Measurements from ENCODE around the gene CYP4F2.
"Not testable (repeated sequence)": the region's sequence is repeated elsewhere in the genome, so short reads cannot be mapped to it uniquely, and the experiment has no call there.

Gene CYP4F2

DNA sequence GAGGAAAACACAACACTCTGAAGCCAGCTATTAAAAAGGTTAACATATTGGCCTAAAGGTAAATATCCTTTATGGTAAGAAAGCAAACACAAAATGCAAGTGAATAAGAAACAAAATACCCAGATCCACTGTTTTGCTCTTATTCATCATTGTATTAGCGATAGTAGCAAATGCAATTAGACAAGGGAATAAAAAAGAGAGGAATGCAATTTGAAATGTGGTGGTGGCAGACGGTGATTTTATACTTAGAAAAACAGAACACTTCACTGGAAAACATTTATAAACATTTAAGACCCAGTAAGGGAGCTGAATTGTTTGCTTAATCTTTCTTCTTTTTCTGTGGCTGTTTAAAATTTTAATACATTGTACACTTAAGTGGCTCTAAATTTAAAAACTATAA lies 17.2 kb upstream of the CYP4F2 start:
- TF ChIP-seq, protein P1, sequence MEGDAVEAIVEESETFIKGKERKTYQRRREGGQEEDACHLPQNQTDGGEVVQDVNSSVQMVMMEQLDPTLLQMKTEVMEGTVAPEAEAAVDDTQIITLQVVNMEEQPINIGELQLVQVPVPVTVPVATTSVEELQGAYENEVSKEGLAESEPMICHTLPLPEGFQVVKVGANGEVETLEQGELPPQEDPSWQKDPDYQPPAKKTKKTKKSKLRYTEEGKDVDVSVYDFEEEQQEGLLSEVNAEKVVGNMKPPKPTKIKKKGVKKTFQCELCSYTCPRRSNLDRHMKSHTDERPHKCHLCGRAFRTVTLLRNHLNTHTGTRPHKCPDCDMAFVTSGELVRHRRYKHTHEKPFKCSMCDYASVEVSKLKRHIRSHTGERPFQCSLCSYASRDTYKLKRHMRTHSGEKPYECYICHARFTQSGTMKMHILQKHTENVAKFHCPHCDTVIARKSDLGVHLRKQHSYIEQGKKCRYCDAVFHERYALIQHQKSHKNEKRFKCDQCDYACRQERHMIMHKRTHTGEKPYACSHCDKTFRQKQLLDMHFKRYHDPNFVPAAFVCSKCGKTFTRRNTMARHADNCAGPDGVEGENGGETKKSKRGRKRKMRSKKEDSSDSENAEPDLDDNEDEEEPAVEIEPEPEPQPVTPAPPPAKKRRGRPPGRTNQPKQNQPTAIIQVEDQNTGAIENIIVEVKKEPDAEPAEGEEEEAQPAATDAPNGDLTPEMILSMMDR (IDR thresholded peaks at IDR 0.05; ENCODE audit: low read depth, low read length), result no peak
- no peak overlapping the region for H3K4me3 ChIP-seq (ENCODE audit: low read depth, low read length)

DNA sequence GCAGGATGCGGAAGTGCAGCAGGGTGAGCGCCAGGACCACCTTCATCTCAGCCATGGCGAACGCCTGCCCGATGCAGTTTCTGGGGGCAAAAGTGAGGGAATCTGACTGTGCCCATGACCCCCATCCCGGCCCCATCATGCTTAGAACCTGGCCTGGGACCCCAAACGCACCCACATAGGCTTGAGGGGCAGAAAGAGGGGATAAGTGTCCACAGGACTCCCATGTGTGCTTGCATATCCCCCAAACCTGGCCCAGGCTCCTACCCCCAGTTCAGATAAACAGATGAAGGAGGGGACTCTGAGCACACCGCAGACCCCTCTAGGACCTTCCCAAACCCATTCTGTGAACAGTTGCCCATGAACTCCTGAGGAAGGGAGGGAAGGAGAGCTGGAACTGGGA lies 16.0 kb upstream of the CYP4F2 start:
- TF ChIP-seq, protein P1 (IDR thresholded peaks at IDR 0.05; ENCODE audit: low read depth, low read length), result no peak
- H3K4me3 ChIP-seq (ENCODE audit: low read depth, low read length), result no peak overlapping the region

DNA sequence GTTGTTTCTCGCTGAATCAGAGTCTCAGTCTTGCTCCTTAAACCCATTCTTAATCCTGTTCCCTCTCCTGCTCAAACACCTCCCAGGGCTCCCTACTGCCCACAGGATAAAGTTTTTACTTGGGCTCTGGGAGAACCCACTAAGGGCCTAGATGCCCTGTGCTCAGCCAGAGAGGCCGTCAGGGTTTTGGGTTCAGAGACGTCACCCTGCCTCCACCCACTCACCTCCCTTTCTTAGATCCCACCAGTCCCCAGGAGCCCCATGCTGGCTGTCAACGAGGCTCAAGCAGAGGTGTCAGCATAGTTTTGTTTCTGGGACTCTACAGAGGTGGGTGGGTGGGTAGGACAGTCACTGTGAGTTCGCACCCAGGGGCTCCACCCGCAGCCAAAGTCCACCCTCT lies 15.5 kb upstream of the CYP4F2 start:
- TF ChIP-seq, protein P1 (IDR thresholded peaks at IDR 0.05; ENCODE audit: low read depth, low read length), result no peak

DNA sequence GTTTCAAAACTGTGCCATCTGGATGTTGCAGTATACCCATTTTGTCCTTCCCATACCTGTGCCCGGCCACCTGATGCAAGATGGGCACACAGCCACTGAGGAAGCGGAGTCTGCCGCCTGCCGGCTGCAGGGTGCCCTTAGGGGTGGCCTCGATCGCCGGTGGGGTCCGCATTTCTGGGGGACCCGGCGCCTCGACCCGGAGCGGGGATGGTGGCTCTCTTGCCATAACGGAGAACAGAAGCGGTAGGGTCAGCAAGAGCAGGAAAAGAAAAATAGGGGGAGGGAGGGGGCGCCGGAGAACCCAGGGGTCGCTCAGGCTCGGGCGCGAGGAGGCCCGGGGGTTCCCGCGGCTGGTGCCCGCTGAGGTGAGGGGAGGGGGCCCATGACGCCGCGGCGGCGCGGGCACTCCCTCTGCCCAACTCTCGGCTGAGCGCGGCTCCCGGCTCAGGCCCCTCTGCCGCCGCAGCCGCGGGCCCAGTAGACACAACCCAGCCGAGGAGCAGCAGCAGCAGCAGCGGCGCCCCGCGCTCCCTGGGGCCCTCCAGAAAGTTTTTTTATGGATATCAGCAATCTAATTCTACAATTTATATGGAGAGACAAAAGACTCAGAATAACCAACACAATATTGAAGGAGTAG lies 13.8 kb upstream of the CYP4F2 start:
- H3K4me3 ChIP-seq (ENCODE audit: low read depth, low read length), result no peak overlapping the region
- TF ChIP-seq, protein P1 (IDR thresholded peaks at IDR 0.05; ENCODE audit: low read depth, low read length), result no peak

More for the DNA sequence above, 15.5 kb upstream of the CYP4F2 start:
- no peak overlapping the region for H3K4me3 ChIP-seq (ENCODE audit: low read depth, low read length)

DNA sequence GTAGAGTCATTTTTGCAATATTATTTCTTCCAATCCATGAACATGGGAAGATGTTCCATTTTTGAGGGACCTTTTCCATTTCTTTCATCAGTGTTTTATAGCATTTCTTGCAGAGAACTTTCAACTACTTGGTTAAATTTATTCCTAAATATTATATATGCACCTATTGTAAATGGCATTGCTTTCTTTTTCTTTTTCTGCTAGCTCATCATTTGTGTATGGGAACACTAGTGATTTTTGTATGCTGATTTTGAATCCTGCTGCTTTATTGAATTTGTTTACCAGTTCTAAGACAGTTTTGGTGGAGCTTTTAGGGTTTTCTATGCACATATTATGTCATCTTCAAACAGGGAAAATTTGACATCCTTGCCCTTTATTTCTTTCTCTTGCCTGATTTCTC lies 7.2 kb upstream of the CYP4F2 start:
- H3K4me3 ChIP-seq (ENCODE audit: low read depth, low read length), result no peak overlapping the region
- TF ChIP-seq, protein P1 (IDR thresholded peaks at IDR 0.05; ENCODE audit: low read depth, low read length), result no peak

DNA sequence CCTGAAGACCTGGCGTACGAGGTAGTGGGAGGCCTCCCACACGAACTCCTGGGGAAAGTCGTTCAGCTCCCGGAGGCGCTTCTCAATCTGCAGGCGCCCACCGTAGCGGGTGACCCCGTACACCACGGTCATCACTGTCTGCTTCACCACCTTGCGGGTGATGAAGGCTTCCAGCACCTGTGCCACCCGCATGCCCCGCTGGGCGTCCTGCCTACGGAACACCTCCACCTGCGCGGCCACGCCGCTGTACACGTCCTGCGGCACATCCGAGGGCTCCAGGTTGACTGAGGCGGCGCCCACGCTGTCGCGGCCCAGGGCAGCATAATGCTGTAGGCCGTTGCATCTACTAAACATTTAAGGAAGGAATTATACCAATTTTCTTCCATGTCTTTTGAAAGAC lies 5.0 kb upstream of the CYP4F2 start:
- H3K4me3 ChIP-seq (ENCODE audit: low read depth, low read length), result not testable (repeated sequence)

DNA sequence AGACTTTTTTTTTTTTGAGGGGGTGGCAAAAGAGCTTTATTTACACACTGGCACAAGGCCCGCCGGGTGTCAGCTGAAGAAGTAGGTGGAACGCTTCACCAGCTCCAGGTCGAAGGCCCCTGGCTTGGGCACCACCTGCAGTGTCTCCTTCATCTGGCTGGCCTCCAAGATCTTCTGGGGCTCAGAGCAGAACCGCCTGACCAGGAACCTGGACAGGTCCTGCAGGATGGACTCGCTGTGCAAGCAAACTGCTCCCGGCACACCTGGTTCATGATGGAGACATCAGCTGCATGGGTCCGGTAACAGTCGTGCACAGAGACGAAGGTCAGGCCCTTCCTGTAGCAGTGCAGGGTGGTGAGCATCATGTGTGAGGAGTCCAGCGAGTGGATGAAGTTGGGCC lies 4.4 kb upstream of the CYP4F2 start:
- H3K4me3 ChIP-seq (ENCODE audit: low read depth, low read length), result no peak overlapping the region
- TF ChIP-seq, protein P1 (IDR thresholded peaks at IDR 0.05; ENCODE audit: low read depth, low read length), result no peak

DNA sequence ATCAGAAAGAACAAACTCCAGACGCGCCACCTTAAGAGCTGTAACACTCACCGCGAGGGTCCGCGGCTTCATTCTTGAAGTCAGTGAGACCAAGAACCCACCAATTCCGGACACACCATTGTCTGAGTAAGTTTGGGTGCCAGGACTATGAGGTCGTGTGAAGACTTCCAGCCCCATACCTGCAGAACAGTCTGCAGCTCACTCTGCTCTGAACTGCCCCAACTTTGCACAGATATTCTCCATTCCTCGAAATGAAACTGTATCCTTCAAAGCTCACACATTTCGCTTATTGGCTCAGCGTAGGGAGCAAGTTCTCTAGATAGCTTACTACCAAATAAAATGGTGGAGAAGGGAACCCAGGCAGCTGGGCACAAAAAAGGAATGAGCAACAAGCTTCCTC lies 2.6 kb upstream of the CYP4F2 start:
- H3K4me3 ChIP-seq (ENCODE audit: low read depth, low read length), result no peak overlapping the region
- TF ChIP-seq, protein P1 (IDR thresholded peaks at IDR 0.05; ENCODE audit: low read depth, low read length), result no peak

DNA sequence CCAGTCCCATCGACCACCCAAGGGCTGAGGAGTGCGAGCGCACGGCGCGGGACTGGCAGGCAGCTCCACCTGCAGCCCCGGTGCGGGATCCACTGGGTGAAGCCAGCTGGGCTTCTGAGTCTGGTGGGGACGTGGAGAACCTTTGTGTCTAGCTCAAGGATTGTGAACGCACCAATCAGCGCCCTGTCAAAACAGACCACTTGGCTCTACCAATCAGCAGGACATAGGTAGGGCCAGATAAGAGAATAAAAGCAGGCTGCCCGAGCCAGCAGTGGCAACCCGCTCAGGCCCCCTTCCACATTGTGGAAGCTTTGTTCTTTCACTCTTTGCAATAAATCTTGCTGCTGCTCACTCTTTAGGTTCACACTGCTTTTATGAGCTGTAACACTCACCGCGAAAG lies 2.2 kb upstream of the CYP4F2 start:
- not testable (repeated sequence) for H3K4me3 ChIP-seq (ENCODE audit: low read depth, low read length)

DNA sequence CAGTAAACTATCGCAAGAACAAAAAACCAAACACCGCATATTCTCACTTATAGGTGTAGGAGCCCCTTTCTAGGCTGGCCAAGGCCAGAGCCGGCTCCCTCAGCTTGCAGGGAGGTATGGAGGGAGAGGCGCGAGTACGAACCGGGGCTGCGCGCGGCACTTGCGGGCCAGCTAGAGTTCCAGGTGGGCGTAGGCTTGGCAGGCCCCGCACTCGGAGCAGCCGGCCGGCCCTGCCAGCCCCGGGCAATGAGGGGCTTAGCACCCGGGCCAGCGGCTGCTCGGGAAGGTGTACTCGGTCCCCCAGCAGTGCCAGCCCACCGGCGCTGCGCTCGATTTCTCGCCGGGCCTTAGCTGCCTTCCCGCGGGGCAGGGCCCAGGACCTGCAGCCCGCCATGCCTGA lies 1.7 kb upstream of the CYP4F2 start:
- H3K4me3 ChIP-seq (ENCODE audit: low read depth, low read length), result not testable (repeated sequence)

All from WI38 (cell line).